GM06990 (cell line): Measurements from ENCODE around the gene SBNO2.

Source experiments
- DNase-seq: peaks from one replicate; pipeline ENCODE4 v3.0.0-alpha.2; 2011; ENCODE audit not compliant: insufficient read length; ENCODE audit errors: extremely low read depth
- H3K27me3 ChIP-seq: replicated peaks from 2 replicates; pipeline ENCODE4 v1.6.0; 2011; ENCODE audit warnings: low read length; ENCODE audit not compliant: control insufficient read depth, insufficient read depth
- H3K36me3 ChIP-seq: 2 replicates; pipeline ENCODE4 v1.5.1; 2011; ENCODE audit warnings: low read length; ENCODE audit not compliant: control insufficient read depth, insufficient read depth
- H3K4me3 ChIP-seq: replicated peaks from 2 replicates; pipeline ENCODE4 v1.5.1; 2011; ENCODE audit warnings: low read depth, mild to moderate bottlenecking, control low read depth, low read length
- CTCF ChIP-seq: IDR thresholded peaks from 2 replicates; pipeline ENCODE4 v1.5.1; 2011; ENCODE audit warnings: low read length, control low read depth, mild to moderate bottlenecking, inconsistent platforms; ENCODE audit not compliant: insufficient read depth, poor library complexity, severe bottlenecking

SBNO2 gene

GRCh38 chr19:1061987-1062386, 112.1 kb downstream of the SBNO2 start:
- Histone ChIP-seq H3K27me3 (no peaks in the 10 kb centered on the region), H3K4me3 (no peak overlapping the region), H3K36me3 (no peaks in the 10 kb centered on the region; the same call in none of the 2 replicates)
- DNase-seq = no peak
- no peak for TF ChIP-seq CTCF

- H3K36me3 ChIP-seq = peaks cover 4% of the 10 kb centered on the region
- TF ChIP-seq CTCF = no peak
- no peak for DNase-seq
- no peak overlapping the region for H3K4me3 ChIP-seq
- H3K27me3 ChIP-seq = no peaks in the 10 kb centered on the region
Measured at GRCh38 chr19:1060689-1061088, 113.4 kb downstream of the SBNO2 start.

GRCh38 chr19:1058112-1058511, 116.0 kb downstream of the SBNO2 start:
- DNase-seq = no peak
- no peak overlapping the region for H3K4me3 ChIP-seq
- H3K27me3 ChIP-seq = no peaks in the 10 kb centered on the region
- H3K36me3 ChIP-seq = peaks cover 7% of the 10 kb centered on the region
- TF ChIP-seq CTCF = no peak
